Muscle layer of colon (tissue), 2 donors: ENCODE results near the gene SYTL3.
"Not testable (repeated sequence)": the region's sequence is repeated elsewhere in the genome, so short reads cannot be mapped to it uniquely, and the experiment has no call there.

ENCODE experiments used
- H3K27ac ChIP-seq: one replicate; pipeline ENCODE4 v1.7.0; 2013; ENCODE audit warnings: low read depth, mild to moderate bottlenecking, low read length, moderate library complexity
- H3K27me3 ChIP-seq, 2 donors: one replicate each; pipeline ENCODE4 v1.7.0; 2013; ENCODE audit warnings: low read length in 2 of 2, mild to moderate bottlenecking in 2 of 2; ENCODE audit not compliant: insufficient read depth in 2 of 2, control insufficient read depth in 1 of 2
- H3K36me3 ChIP-seq: one replicate; pipeline ENCODE4 v1.7.0; 2013; ENCODE audit warnings: mild to moderate bottlenecking, low read length; ENCODE audit not compliant: insufficient read depth
- H3K4me1 ChIP-seq: one replicate; pipeline ENCODE4 v1.7.0; 2013; ENCODE audit warnings: mild to moderate bottlenecking, low read length; ENCODE audit not compliant: insufficient read depth
- H3K4me3 ChIP-seq, 2 donors: one replicate each; pipeline ENCODE4 v1.7.0; 2013; ENCODE audit warnings: low read length in 2 of 2, low read depth in 1 of 2, mild to moderate bottlenecking in 1 of 2, moderate library complexity in 1 of 2
- H3K9ac ChIP-seq: one replicate; pipeline ENCODE4 v1.7.0; 2013; ENCODE audit warnings: low read length
- H3K9me3 ChIP-seq: one replicate; pipeline ENCODE4 v1.7.0; 2013; ENCODE audit warnings: mild to moderate bottlenecking, low read length
- donor health status: abdominal sarcoma.
- donor health status: Adenocarcinoma of cecum.

Gene SYTL3, protein sequence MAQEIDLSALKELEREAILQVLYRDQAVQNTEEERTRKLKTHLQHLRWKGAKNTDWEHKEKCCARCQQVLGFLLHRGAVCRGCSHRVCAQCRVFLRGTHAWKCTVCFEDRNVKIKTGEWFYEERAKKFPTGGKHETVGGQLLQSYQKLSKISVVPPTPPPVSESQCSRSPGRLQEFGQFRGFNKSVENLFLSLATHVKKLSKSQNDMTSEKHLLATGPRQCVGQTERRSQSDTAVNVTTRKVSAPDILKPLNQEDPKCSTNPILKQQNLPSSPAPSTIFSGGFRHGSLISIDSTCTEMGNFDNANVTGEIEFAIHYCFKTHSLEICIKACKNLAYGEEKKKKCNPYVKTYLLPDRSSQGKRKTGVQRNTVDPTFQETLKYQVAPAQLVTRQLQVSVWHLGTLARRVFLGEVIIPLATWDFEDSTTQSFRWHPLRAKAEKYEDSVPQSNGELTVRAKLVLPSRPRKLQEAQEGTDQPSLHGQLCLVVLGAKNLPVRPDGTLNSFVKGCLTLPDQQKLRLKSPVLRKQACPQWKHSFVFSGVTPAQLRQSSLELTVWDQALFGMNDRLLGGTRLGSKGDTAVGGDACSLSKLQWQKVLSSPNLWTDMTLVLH

DNA sequence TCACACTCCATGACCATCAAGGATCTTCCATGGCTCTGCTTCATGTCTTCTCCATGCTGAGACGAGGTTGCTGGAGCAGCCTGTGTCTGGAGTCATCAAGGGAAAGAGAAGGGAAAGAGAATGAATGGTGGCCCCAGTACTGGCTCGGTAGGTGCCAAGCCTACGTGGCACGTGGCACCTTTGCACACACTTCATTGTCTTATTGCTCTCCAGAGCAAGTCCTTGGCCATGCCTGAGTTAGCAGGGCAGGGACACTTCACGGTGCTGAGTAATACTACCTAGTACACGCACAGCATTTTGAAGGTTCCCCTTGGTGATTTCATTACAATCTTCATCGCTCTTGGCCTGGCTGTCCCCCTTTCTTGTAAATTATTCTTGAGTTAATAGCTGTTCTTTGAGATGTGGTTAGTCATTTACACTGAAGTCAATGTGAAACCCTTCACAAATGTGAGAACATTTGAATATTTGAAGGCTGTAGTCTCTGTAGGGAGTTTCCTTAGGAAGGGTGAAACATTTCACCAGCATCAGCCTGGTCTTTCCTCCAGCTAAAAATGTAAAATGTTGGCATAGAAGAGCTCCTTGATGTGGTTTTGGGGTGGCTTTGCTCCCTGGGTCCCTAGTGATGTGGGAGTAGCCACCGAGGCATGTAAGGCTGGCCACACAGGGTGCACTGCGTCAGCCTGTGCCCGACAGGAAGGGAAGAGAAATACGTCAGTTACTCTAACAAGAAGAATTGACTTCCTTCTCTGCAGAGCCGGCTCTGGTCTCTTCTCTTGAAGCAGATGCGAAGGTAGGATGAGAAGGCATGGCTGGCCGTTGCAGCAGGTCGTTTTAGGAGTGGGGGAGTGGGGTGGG lies at the start of gene SYTL3:
Gene SYTL3, plus strand, starts transcription at position 766 of the 855 bp plus-strand sequence. CDS start 13,215 bp downstream, outside the sequence.
- peaks cover 13% of the 10 kb centered on the region for H3K4me1 ChIP-seq
- no peaks in the 10 kb centered on the region for H3K36me3 ChIP-seq
- no peak within 1 kb of the TSS for H3K4me3 ChIP-seq
- H3K27ac ChIP-seq: no peak within 1 kb of the TSS
- H3K27me3 ChIP-seq: no peaks in the 10 kb centered on the region
- no peak within 1 kb of the TSS for H3K9ac ChIP-seq
- no peaks in the 10 kb centered on the region for H3K9me3 ChIP-seq

GRCh38 chr6:158603261-158604047 lies 46.4 kb upstream of the SYTL3 start:
- no peaks in the 10 kb centered on the region for H3K27me3 ChIP-seq
- no peak overlapping the region for H3K9ac ChIP-seq
- no peak overlapping the region for H3K4me3 ChIP-seq
- no peaks in the 10 kb centered on the region for H3K4me1 ChIP-seq
- H3K9me3 ChIP-seq: no peaks in the 10 kb centered on the region
- H3K36me3 ChIP-seq: peaks cover 6% of the 10 kb centered on the region
- H3K27ac ChIP-seq: no peak overlapping the region

DNA sequence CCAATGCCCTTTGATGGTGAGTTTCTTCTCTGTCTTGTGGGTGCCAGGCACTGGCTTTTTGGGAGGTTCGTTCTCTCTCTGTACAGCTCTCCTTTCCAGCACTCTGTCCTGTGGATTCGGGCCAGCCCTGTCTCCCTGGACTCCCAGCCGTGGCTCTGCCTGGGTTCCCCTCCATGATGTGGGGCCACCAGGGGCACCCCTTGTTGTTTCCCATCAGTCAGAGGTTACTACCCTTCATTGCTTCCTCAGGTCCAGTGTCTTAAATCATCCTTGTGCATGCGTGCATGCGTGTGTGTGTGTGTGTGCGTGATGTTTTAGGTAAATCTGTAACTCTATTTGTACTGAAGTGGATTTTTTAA lies 45.8 kb upstream of the SYTL3 start:
- H3K4me1 ChIP-seq: no peaks in the 10 kb centered on the region
- peaks cover 11% of the 10 kb centered on the region for H3K36me3 ChIP-seq
- H3K27ac ChIP-seq: no peak overlapping the region
- no peaks in the 10 kb centered on the region for H3K9me3 ChIP-seq
- no peaks in the 10 kb centered on the region for H3K27me3 ChIP-seq
- no peak overlapping the region for H3K4me3 ChIP-seq
- H3K9ac ChIP-seq: no peak overlapping the region

DNA sequence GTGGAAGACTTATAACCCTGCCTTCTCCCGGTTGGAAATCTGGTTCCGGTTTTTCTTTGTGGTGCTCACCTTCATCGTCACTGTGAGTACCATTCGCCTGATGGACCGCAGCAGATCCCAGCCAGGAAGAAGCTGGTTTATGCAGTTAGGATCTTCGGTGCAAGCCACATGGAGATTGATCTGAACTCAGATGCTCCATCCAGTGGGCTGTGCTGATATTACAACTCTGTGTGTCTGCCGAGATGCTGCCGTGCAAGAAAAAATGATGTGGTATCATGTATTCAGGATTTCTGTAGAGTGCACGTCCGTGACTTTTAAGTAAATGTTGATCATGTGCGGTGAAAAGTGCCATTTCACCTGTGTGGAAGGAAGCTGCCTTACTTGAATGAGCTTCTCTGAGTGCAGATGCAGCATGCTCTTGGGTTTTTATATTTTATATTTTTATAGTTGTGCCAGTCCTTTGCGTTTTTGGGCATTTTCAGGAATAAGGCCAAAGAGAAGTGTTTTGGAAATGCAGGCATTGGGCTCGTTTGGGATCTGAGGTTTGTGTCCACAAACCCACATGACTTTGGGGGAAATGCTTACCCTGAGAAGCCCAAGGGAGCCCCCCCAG lies 44.5 kb upstream of the SYTL3 start:
- peaks cover 25% of the 10 kb centered on the region for H3K36me3 ChIP-seq
- no peak overlapping the region for H3K9ac ChIP-seq
- H3K4me3 ChIP-seq: no peak overlapping the region
- no peaks in the 10 kb centered on the region for H3K4me1 ChIP-seq
- H3K9me3 ChIP-seq: no peaks in the 10 kb centered on the region
- no peaks in the 10 kb centered on the region for H3K27me3 ChIP-seq
- H3K27ac ChIP-seq: no peak overlapping the region

- H3K9me3 ChIP-seq, H3K27me3 ChIP-seq, H3K4me3 ChIP-seq, H3K4me1 ChIP-seq, H3K9ac ChIP-seq, H3K27ac ChIP-seq: not testable (repeated sequence)
- peaks cover 27% of the 10 kb centered on the region for H3K36me3 ChIP-seq
Observed at GRCh38 chr6:158606011-158606410, 43.8 kb upstream of the SYTL3 start.

DNA sequence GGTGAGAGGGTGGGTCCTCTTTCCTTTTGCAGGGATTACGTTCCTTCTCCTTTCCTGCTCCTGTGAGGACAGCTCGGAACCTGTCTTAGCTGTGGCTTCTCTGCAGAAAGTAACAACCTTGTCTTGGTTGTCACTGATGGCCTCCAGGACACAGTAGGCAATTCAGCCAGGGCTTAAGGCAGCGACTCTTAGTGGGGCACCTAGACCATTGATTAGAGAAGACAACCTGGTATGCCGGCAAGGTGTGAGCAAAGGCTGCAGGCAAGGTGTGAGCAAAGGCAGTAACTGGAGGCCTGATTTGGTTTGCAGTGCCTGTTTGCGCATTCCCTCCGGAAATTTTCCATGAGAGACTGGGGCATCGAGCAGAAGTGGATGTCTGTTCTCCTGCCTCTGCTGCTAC lies 42.9 kb upstream of the SYTL3 start:
- H3K27ac ChIP-seq: no peak overlapping the region
- peaks cover 32% of the 10 kb centered on the region for H3K36me3 ChIP-seq
- H3K4me3 ChIP-seq: no peak overlapping the region
- H3K4me1 ChIP-seq: no peaks in the 10 kb centered on the region
- no peaks in the 10 kb centered on the region for H3K9me3 ChIP-seq
- no peak overlapping the region for H3K9ac ChIP-seq
- no peaks in the 10 kb centered on the region for H3K27me3 ChIP-seq

DNA sequence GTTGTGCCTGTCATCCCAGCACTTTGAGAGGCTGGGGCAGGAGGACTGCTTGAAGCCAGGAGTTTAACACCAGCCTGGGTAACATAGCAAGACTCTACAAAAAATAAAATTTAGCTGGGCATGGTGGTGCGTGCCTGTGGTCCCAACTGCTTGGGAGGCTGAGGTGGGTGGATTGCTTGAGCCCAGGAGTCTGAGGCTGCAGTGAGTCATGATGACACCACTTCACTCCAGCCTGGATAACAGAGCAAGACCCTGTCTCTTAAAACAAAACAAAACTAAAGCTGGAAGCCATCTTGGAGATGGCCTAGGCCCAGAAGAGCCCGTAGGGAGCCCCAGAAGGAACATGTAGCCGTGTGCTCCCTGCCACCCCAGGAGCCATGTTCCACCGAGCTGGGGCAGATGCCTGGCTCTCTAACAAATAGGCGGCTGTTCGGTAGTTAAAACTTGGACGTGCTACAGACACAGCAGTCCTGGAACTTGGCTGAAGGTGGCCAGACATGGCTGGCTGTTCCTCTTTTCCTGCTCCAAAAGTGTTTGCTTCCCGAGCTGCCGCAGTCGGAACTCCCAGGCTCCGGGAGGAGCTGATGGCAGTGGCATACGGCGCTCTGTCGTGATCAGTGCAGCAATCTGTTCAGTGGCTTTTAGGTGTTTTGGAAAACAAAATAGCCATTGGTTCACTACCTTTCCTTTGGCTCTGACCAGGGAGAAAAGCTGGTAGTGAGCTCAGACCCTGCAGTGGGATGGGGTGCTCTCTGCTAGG lies 42.3 kb upstream of the SYTL3 start:
- H3K27me3 ChIP-seq: no peaks in the 10 kb centered on the region
- no peak overlapping the region for H3K4me3 ChIP-seq
- peaks cover 32% of the 10 kb centered on the region for H3K36me3 ChIP-seq
- no peak overlapping the region for H3K9ac ChIP-seq
- H3K27ac ChIP-seq: no peak overlapping the region
- no peaks in the 10 kb centered on the region for H3K4me1 ChIP-seq
- H3K9me3 ChIP-seq: no peaks in the 10 kb centered on the region

DNA sequence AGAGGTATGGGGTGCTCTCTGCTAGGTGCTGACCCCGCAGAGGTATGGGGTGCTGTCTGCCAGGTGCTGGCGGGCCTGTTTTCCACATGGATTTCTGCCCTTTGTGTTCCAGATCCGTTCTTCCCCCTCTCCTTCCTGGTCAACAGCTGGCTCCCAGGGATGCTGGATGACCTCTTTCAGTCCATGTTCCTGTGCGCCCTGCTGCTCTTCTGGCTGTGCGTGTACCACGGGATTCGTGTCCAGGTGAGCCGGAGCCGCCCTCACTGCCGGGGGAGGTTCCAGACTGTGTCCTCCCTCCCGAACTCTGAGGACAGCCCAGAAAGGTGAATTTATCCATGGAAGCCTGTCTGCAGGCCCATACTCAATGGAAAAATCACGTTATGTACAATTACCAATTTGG lies 41.6 kb upstream of the SYTL3 start:
- Histone ChIP-seq H3K36me3 (peaks cover 32% of the 10 kb centered on the region), H3K27ac (no peak overlapping the region), H3K27me3 (no peaks in the 10 kb centered on the region), H3K9ac (no peak overlapping the region), H3K4me1 (no peaks in the 10 kb centered on the region), H3K4me3 (no peak overlapping the region), H3K9me3 (no peaks in the 10 kb centered on the region)

- Histone ChIP-seq H3K4me1 (no peaks in the 10 kb centered on the region), H3K9me3 (no peaks in the 10 kb centered on the region), H3K9ac (no peak overlapping the region), H3K27ac (no peak overlapping the region), H3K27me3 (no peaks in the 10 kb centered on the region), H3K36me3 (peaks cover 32% of the 10 kb centered on the region), H3K4me3 (no peak overlapping the region)
Observed at GRCh38 chr6:158609455-158610155, 40.2 kb upstream of the SYTL3 start.
